HepG2 (cell line): ENCODE data around the gene TRIM54. TPM values are rescaled to one million over a fixed set of nuclear protein-coding genes. Genes with fewer than 3 reads are reported as not detected.

Experiments used
- ARNT ChIP-seq: fragments of 450-650 bp; IDR thresholded peaks from 2 replicates; pipeline ENCODE4 v1.6.1; 2017
- DDIT3 ChIP-seq: sonication (generic); formaldehyde crosslinking; IDR thresholded peaks from 2 replicates; pipeline ENCODE4 v1.4.0; 2020; ENCODE audit warnings: mild to moderate bottlenecking, missing genetic modification reagents
- GZF1 ChIP-seq: sonication (generic); formaldehyde crosslinking; IDR thresholded peaks from 2 replicates; pipeline ENCODE4 v1.5.1; 2020; ENCODE audit warnings: mild to moderate bottlenecking, missing genetic modification reagents
- HNF4A ChIP-seq: sonication (generic); formaldehyde crosslinking; IDR thresholded peaks from 2 replicates; pipeline ENCODE4 v1.4.0; 2020; ENCODE audit warnings: missing genetic modification reagents
- LBX2 ChIP-seq: sonication (generic); formaldehyde crosslinking; IDR thresholded peaks from 2 replicates; pipeline ENCODE4 v1.5.0; 2020; ENCODE audit warnings: missing genetic modification reagents, mild to moderate bottlenecking, borderline replicate concordance
- MAFG ChIP-seq: sonication (generic); formaldehyde crosslinking; IDR thresholded peaks from 2 replicates; pipeline ENCODE4 v1.5.1; 2020; ENCODE audit warnings: mild to moderate bottlenecking, missing genetic modification reagents
- MED1 ChIP-seq: sonication (generic); formaldehyde crosslinking; IDR thresholded peaks from 2 replicates; pipeline ENCODE4 v1.4.0; 2020; ENCODE audit warnings: missing genetic modification reagents
- NR1H2 ChIP-seq: sonication (generic); formaldehyde crosslinking; IDR thresholded peaks from 2 replicates; pipeline ENCODE4 v1.8.1; 2022; ENCODE audit warnings: low read depth, missing genetic modification reagents, borderline replicate concordance
- PLRG1 ChIP-seq: fragments of 450-650 bp; conservative IDR thresholded peaks from 2 replicates; pipeline ENCODE4 v1.6.1; 2016
- SKI ChIP-seq: fragments of 450-650 bp; IDR thresholded peaks from one replicate; pipeline ENCODE4 v1.6.1; 2018; ENCODE audit warnings: mild to moderate bottlenecking; ENCODE audit not compliant: partially characterized antibody
- SPEN ChIP-seq: sonication (generic); formaldehyde crosslinking; IDR thresholded peaks from 2 replicates; pipeline ENCODE4 v1.5.1; 2020; ENCODE audit warnings: low read depth, mild to moderate bottlenecking, missing genetic modification reagents
- UBTF ChIP-seq: sonication (generic); formaldehyde crosslinking; IDR thresholded peaks from 2 replicates; pipeline ENCODE4 v1.4.0; 2020; ENCODE audit warnings: mild to moderate bottlenecking, missing genetic modification reagents
- ZBTB34 ChIP-seq: sonication (generic); formaldehyde crosslinking; IDR thresholded peaks from 2 replicates; pipeline ENCODE4 v1.8.0; 2022; ENCODE audit warnings: mild to moderate bottlenecking, missing genetic modification reagents
- ZNF232 ChIP-seq: sonication (generic); formaldehyde crosslinking; IDR thresholded peaks from 2 replicates; pipeline ENCODE4 v1.4.0; 2020; ENCODE audit warnings: missing genetic modification reagents, borderline replicate concordance
- ZNF280D ChIP-seq: sonication (generic); formaldehyde crosslinking; IDR thresholded peaks from 2 replicates; pipeline ENCODE4 v1.5.1; 2020; ENCODE audit warnings: mild to moderate bottlenecking, missing genetic modification reagents
- ZNF562 ChIP-seq: sonication (generic); formaldehyde crosslinking; IDR thresholded peaks from 2 replicates; pipeline ENCODE4 v1.8.0; 2022; ENCODE audit warnings: missing genetic modification reagents, borderline replicate concordance
- ZNF589 ChIP-seq: sonication (generic); formaldehyde crosslinking; conservative IDR thresholded peaks from 2 replicates; pipeline ENCODE4 v1.8.0; 2022; ENCODE audit warnings: mild to moderate bottlenecking, moderate library complexity, missing genetic modification reagents
- ZNF672 ChIP-seq: sonication (generic); formaldehyde crosslinking; IDR thresholded peaks from 2 replicates; pipeline ENCODE4 v1.8.1; 2022; ENCODE audit warnings: missing genetic modification reagents
- ZNF770 ChIP-seq: sonication (generic); formaldehyde crosslinking; IDR thresholded peaks from 2 replicates; pipeline ENCODE4 v1.5.0; 2020; ENCODE audit warnings: mild to moderate bottlenecking, missing genetic modification reagents
- ZSCAN30 ChIP-seq: sonication (generic); formaldehyde crosslinking; IDR thresholded peaks from 2 replicates; pipeline ENCODE4 v1.5.0; 2020; ENCODE audit warnings: mild to moderate bottlenecking, missing genetic modification reagents
- polyA plus RNA-seq, 8 experiments: library from polyadenylated mRNA; depleted of rRNA in 3 of 8; stranded (reverse) in 7 of 8; unstranded in 1 of 8; fragments of >200 nt; fragmentation: Illumina TruSeq in 4 of 8; extraction: Trizol in 4 of 8; gene quantifications; 2 replicates each; pipeline versions ENCODE4 v1.2.1 to v1.2.3, GENCODE V29; 2011 to 2016; ENCODE audit warnings: low read depth in 4 of 8, missing spikeins in 1 of 8, mixed read lengths in 1 of 8; ENCODE audit not compliant: insufficient read depth in 1 of 8
- total RNA-seq, 5 experiments: library from RNA; depleted of rRNA; stranded (reverse); fragments of >200 nt; fragmentation: Illumina TruSeq; extraction: Trizol; gene quantifications; 2 replicates each; pipeline ENCODE4 v1.2.3, GENCODE V29; 2016; ENCODE audit warnings: low read depth in 1 of 5

TRIM54 gene
- total and polyA plus RNA-seq, 2 of the 13 experiments (the other 11 are each of a cell fraction or from before 2014, with no cell fraction given) = 0.07 to 0.13 TPM

- TF ChIP-seq SPEN (peak; percentile 93), MED1 (CRISPR knock-in tag) (peak; percentile 92), PLRG1 (no peak), HNF4A (CRISPR knock-in tag) (peak; percentile 46; the same call in 1 of the 2 replicates), DDIT3 (no peak), GZF1 (no peak), NR1H2 (CRISPR knock-in tag) (no peak), ZNF770 (CRISPR knock-in tag) (peak; percentile 65), MAFG (CRISPR knock-in tag) (no peak), ARNT (no peak), SKI (peak; percentile 74), ZNF562 (CRISPR knock-in tag) (no peak), ZBTB34 (no peak), LBX2 (CRISPR knock-in tag) (0 out of 2 replicates have a peak, but pooled peaks have one; percentile 54), ZNF280D (CRISPR knock-in tag) (peak; percentile 75; the same call in 1 of the 2 replicates), ZSCAN30 (CRISPR knock-in tag) (no peak), ZNF672 (CRISPR knock-in tag) (no peak), UBTF (CRISPR knock-in tag) (peak; percentile 73), ZNF232 (CRISPR knock-in tag) (0 out of 2 replicates have a peak, but pooled peaks have one; percentile 65), ZNF589 (no peak)
These were observed 38.8 kb downstream of the TRIM54 start (continued) for GRCh38 chr2:27320958-27321543.
